ENCODE results near the gene DPPA5. TPM values are rescaled to one million over a fixed set of nuclear protein-coding genes. Genes with fewer than 3 reads are reported as not detected.
"Not testable (repeated sequence)": the region's sequence is repeated elsewhere in the genome, so short reads cannot be mapped to it uniquely, and the experiment has no call there.

Gene DPPA5
- total and polyA plus RNA-seq, 12 donors: not detected

DNA sequence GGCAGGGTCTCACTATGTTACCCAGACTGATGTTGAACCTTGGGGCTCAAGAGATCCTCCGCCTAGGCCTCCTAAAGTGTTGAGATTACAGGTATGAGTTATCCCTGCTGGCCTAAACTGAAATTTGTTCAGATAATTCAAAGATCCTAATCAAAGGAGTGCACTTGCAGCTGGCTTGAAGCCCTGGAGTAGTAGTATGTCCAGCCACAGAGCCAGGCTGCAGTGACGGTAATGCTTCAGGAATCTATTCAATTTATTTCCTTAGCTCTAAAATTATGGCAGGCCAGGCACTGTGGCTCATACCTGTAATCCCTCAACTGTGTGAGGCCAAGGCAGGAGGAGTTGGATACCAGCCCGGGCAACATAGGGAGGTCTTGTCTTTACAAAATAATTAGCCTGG lies 39.2 kb upstream of the DPPA5 start:
- DNase-seq (no peak), ATAC-seq (no peak)
- Histone ChIP-seq H3K36me3 (no peaks in the 10 kb centered on the region), H3K9me3 (no peaks in the 10 kb centered on the region), H3K4me3 (no peak overlapping the region), H3K4me1 (peaks cover 0 to 13% (median 4%) of the 10 kb centered on the region in 9 donors), H3K27me3 (peaks cover 0 to 6% (median 0%) of the 10 kb centered on the region in 7 donors), H3K27ac (no peak overlapping the region)
- TF ChIP-seq, protein P1, sequence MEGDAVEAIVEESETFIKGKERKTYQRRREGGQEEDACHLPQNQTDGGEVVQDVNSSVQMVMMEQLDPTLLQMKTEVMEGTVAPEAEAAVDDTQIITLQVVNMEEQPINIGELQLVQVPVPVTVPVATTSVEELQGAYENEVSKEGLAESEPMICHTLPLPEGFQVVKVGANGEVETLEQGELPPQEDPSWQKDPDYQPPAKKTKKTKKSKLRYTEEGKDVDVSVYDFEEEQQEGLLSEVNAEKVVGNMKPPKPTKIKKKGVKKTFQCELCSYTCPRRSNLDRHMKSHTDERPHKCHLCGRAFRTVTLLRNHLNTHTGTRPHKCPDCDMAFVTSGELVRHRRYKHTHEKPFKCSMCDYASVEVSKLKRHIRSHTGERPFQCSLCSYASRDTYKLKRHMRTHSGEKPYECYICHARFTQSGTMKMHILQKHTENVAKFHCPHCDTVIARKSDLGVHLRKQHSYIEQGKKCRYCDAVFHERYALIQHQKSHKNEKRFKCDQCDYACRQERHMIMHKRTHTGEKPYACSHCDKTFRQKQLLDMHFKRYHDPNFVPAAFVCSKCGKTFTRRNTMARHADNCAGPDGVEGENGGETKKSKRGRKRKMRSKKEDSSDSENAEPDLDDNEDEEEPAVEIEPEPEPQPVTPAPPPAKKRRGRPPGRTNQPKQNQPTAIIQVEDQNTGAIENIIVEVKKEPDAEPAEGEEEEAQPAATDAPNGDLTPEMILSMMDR (IDR thresholded peaks at IDR 0.05): no peak
- intact Hi-C loops (cut with DNase I): no loop called here
- WGBS, 2 donors: 92 to 95% methylated on average over 3 of the region's 3 CpGs

DNA sequence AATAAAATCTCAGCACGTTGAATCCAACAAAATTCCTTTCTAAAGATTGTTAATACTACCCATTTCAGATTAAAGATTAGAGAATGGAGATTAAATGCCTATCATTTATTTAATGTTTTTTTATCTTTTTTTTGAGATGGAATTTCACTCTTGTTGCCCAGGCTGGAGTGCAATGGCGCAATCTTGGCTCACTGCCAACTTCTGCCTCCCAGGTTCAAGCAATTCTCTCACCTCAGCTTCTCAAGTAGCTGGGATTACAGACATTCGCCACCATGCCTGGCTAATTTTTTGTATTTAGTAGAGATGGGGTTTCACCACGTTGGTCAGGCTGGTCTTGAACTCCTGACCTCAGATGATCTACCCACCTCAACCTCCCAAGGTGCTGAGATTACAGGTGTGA lies 38.1 kb upstream of the DPPA5 start:
- intact Hi-C loops (cut with DNase I); DNase-seq; H3K4me3 ChIP-seq; H3K36me3 ChIP-seq; H3K27ac ChIP-seq; H3K9me3 ChIP-seq; ATAC-seq: not testable (repeated sequence)
- H3K27me3 ChIP-seq: peaks cover 0 to 12% (median 0%) of the 10 kb centered on the region in 7 donors
- H3K4me1 ChIP-seq: peaks cover 0 to 14% (median 4%) of the 10 kb centered on the region in 9 donors
- WGBS, 2 donors: 73 to 75% methylated on average over 4 of the region's 4 CpGs

DNA sequence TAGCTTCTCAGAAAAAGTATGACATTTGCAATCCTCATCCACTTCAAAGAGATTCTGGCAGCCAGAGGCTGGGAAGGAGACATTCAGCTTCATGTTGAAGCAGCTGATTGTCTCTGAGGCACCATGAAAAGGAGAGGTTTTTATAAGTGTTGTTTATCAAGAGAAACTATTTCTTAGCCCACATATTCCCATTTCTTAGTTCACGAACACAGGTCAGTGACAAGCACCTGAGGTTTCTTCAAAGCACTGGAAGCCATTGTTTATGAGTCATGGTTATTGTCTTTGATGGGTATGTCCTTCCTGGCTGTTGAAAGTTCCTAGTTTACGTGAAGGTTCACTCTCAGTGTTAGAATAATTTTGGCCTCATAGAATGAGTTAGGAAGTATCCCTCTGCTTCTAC lies 37.6 kb upstream of the DPPA5 start:
- H3K4me3 ChIP-seq: no peak overlapping the region
- no peaks in the 10 kb centered on the region for H3K36me3 ChIP-seq
- no peak overlapping the region for H3K27ac ChIP-seq
- H3K27me3 ChIP-seq: peaks cover 0 to 12% (median 0%) of the 10 kb centered on the region in 7 donors
- no peaks in the 10 kb centered on the region for H3K9me3 ChIP-seq
- TF ChIP-seq, protein P1 (IDR thresholded peaks at IDR 0.05): no peak
- ATAC-seq (no peak), DNase-seq (no peak)
- H3K4me1 ChIP-seq: peaks cover 0 to 14% (median 4%) of the 10 kb centered on the region in 9 donors
- WGBS, 2 donors: 76% methylated on average over 2 of the region's 2 CpGs
- intact Hi-C loops (cut with DNase I): no loop called here

DNA sequence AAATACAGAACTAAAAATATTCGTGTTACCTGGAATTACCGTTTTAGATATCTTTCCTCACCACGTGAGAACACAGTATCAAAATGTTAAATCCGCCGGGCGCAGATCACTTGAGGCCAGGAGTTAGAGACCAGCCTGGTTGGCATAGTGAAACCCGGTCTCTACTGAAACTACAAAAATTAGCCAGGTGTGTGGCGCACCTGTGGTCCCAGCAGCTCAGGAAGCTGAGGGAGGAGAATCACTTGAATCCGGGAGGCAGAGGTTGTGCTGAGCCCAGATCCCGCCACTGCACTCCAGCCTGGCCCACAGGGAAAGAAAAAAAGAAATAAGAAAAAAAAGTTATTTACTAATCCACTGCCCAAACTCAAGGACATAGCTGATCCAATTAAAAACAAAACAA lies 35.8 kb upstream of the DPPA5 start:
- no peak for DNase-seq

More for the DNA sequence above, 35.8 kb upstream of the DPPA5 start:
- H3K36me3 ChIP-seq: no peaks in the 10 kb centered on the region
- intact Hi-C loops (cut with DNase I): no loop called here
- H3K27ac ChIP-seq: no peak overlapping the region
- peaks cover 0 to 14% (median 4%) of the 10 kb centered on the region in 9 donors for H3K4me1 ChIP-seq
- no peak overlapping the region for H3K4me3 ChIP-seq
- H3K9me3 ChIP-seq: no peaks in the 10 kb centered on the region
- 83 to 87% methylated on average over 10 of the region's 10 CpGs for WGBS, 2 donors
- no peak for ATAC-seq
- H3K27me3 ChIP-seq: peaks cover 0 to 12% (median 0%) of the 10 kb centered on the region in 7 donors
- TF ChIP-seq, protein P1 (IDR thresholded peaks at IDR 0.05): no peak

All from heart right ventricle (tissue), 16 donors.